HG02571 (cell line): ENCODE results near the gene ARRDC2.

Experiments used
- ATAC-seq: cut with Tn5 transposase; IDR thresholded peaks from one replicate; pipeline ENCODE4 v1.9.1; 2021; ENCODE audit warnings: mild to moderate bottlenecking, moderate library complexity; ENCODE audit not compliant: unreplicated experiment

The ARRDC2 gene

GRCh38 chr19:18057557-18057956, 49.6 kb downstream of the ARRDC2 start:
- ATAC-seq, result no peak

- ATAC-seq, result no peak
These were observed 50.4 kb downstream of the ARRDC2 start for GRCh38 chr19:18058208-18059009.

DNA sequence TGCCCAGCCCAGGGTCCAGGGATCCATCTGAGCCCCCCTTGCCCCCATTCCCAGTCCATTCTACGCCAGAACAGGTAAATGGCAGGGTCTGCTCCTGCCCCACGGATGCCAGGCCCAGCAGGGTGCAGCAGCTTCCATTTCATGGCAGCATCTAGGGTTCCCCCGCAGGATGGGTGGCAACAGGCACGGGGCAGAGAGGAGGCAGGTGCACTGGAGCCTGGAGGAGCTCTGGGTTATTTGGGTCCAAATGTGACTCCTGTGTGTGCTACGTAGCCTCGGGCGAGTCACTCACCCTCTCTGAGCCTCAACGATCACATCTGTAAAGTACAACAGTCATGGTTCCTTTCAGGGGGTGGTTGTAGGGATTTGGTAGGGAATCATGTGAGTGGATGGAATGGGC, 51.3 kb downstream of the ARRDC2 start:
- no peak for ATAC-seq

DNA sequence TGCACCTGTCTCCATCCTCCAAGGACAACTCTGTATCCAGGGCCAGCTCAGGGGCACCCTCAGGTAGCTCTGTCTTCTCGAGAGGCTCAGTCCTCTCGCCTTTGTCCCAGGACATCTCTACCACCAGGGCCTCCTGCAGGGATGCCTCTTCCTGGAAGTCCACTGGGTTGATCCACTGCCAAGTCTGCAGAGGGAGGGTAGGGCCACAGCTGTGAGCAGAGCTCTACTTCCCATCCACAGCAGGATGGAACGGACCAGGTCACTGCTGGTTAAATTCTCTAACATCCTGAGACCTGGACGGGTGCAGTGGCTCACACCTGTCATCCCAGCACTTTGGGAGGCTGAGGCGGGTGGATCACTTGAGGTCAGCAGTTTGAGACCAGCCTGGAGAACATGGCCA, 51.9 kb downstream of the ARRDC2 start:
- ATAC-seq, result no peak

DNA sequence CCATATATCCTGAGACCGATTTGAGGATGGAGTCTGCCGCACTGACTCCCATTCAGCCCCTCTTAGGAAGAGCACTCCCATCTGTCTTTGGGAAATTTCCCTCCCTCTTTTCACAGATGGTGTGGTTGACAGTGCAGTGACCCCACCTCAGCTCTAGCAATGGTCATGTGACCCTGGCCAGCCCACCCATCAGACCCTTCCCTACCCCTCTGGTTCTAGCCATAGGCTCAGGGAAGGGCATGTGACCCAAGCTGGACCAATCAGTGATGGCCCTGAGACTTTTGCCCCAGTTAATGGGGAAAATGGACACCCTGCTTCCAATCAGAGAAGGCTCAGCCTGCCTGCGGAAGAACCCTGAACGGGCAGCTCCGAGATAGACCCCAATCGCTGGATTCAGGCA, 52.5 kb downstream of the ARRDC2 start:
- no peak for ATAC-seq

- no peak for ATAC-seq
These were observed 54.1 kb downstream of the ARRDC2 start for GRCh38 chr19:18062028-18062427.

- ATAC-seq, result no peak
These were observed 55.5 kb downstream of the ARRDC2 start for GRCh38 chr19:18063463-18063862.
